GM21528 (cell line): ENCODE data around the gene DOCK9.

ENCODE experiments used
- ATAC-seq: cut with Tn5 transposase; IDR thresholded peaks from one replicate; pipeline ENCODE4 v1.9.1; 2021; ENCODE audit warnings: mild to moderate bottlenecking, moderate library complexity; ENCODE audit not compliant: unreplicated experiment, low FRiP score

The DOCK9 gene

DNA sequence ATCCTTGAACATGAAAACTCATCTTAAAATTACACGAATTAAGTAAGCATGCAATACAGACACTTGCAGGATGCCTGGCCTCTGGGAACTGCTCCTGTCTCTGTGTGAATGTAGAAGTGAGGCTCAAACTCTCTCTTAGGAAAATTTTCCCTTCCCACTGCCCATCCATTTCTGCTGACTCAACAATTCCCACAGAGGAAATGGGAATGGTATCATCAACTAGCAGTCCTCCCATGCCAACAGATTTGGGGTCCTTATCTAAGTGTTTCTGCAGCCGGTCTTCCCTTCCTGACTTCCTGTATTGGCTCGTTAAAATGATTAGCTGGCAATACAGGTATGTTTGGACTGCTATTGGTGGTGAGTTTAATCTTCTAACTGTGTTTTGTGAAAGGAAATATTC lies 85.8 kb downstream of the DOCK9 start:
- ATAC-seq = no peak

DNA sequence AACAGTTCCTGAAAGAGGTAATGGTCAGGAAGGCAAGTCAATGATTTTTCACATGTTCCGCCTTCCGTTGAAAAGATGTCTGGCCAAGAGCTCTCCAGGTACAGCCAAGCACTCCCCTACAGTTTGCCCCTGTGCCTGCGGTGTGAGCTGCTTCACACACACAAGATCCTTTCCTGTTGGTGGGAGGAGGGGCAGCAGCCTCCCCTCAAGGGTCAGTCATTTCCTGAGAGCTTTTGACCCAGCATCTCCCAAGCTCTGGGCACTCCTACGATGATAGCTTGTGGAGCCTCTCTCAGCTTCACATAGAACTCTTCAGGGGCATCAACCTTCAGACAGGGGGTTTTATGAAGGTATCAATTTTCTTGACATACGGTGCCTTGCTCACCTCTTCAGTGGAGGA lies 86.9 kb downstream of the DOCK9 start:
- no peak for ATAC-seq

DNA sequence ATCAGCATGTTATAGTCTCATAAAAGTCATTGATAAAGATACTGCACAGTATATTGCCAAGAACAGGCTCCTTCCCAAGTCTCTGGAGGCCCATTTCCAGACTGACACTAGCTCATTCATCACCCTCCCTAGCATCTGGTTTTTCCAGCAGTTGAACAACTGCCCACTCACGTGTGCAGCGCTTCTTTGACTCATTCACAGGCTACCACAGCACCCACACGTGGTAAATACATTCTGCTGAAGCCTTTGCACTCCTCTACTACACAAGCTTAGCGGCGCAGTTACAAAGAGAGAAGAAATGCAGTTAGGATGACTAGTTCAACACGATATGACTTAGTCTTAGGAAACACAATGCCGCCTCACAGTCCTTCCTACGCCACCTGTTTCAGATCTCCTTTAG lies 87.7 kb downstream of the DOCK9 start:
- no peak for ATAC-seq

DNA sequence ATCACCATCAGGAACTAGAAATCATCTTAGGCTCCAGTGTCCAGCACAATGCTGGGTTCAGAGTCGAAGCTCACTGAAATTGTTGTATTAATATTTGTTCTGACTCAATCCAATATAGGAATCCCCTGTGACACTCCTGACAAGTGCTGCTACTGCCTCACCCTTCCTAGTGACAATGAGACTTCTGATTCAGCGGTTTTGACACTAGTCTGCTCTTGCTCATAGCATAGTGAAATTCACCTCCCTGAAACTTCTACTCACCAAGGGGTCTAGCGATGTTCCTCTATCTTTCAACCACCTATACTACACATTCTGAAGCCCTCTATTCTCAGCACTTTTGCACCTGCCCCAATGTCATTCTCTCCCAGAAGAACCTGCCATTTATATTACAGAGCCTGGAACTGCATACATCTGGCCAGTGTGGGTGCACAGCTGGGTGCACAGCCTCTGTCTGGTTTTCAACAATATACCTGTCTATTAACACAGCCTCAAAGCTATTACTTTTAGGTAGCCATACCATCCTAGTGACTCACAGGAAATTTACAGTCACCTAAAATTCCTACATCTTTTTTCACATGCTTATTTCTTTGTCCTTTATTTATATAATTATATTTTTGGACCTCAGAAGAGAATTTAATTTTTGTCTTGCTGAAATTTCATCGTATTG lies 88.3 kb downstream of the DOCK9 start:
- ATAC-seq = no peak

DNA sequence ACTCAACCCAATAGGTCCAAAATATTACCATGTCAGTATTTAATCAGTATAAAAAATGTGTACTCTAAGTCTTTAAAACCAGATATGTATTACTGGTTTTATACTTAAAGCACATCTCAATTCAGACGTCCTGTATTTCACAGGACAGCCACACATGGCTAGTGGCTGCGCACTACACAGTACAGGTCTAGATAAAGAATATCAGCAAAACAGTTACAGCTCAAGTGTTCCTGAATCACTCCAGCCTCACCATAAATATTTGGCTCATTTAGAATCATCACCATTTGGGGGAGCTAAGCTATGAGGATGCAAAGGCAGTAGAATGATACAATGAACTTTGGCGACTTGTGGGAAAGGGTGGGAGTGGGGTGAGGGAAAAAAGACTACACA lies 89.0 kb downstream of the DOCK9 start:
- ATAC-seq = no peak

DNA sequence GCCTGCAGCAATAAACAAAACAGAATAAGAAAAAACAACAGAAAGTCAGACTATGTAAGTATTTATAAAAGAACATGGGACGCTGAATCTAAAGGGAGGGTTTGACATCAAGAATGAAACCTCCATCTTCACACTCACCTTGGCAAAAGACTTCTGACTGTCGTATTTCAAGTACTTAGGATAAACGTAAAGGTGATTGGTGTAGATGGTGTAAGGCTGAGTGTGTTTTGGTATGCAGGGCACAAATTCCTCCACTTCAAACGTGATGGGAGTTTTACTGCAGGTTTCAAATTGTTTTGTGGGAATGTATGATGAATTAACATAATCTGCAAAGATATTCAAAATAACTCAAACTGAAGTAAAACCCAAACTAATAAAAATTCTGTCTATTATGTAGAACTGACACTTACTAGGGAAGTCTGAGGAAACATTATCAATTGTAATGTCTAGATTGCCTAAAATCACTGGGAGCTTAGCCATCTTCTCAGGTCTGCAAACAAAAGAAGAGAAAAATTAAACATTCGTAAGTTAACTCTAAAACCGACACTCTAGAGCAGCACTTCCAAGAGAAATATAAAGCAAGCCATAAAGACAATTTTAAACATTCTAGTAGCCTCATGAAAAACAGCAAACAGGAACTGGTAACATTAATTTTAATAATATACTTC lies 89.5 kb downstream of the DOCK9 start:
- no peak for ATAC-seq

DNA sequence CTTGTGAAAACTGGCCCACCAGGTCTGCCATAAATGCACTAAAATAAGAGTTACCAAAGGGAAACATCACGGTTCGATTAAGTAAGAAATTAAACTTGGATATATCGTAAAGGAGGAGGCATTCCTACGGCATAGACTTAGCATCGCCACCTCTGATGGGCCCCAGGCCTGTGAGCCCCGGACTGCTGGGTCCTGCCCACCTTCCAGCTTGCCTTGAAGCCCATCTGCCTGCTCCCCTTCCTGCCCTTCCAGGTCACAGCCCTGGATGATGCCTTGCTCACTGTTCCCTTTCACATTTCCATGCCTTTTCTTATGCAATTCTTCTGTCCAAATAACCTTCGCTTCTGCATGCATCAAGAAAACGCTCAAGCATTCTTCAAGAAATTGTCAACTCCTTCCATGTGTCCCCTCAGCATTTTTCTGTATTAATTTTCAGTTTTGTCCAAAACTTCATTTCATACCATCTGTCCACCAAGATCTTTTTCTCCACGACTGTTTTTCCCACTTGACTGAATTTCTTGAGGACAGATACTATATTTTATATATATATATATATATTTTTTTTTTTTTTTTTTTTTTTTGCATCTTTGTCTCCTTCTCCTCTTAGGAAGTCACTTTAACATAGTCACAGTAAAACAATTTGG lies 91.2 kb downstream of the DOCK9 start:
- ATAC-seq = no peak

DNA sequence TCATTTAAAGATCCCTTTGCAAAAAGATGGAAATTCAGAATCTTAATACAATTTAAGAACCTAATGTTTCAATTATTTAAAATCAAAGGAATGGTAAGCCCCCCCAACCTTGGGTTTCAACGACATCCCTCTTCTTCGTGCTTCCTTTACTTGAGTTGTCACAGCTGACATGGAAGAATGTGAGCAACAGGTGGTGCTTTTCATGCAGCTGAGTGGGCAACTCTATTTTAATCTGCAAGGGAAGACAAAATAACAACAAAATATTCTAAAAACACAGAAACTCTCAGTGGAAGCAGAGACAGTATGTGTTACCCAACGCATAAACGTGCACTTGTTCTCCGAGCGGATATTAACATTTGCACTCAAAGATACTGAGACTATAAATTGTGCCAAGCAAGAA lies 92.3 kb downstream of the DOCK9 start:
- ATAC-seq = no peak

DNA sequence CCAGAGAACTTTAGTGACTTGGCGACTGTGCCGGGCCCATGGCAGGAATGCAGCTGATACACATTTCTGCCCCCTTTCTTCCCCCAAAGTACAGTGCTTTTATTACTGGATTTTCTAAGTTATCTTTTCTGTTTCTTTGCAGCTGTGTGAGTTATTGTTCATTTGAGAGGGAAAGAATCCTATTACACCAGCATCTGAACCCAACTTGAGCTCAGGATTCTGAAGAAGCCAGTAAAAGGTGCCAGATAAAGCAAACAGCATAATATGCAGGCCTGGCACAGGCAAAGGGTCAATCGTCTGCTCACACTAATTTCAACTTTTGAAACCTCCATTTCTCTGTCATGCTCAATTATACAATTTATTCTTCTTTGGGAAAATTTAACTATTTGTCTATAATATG lies 93.9 kb downstream of the DOCK9 start:
- ATAC-seq = no peak

DNA sequence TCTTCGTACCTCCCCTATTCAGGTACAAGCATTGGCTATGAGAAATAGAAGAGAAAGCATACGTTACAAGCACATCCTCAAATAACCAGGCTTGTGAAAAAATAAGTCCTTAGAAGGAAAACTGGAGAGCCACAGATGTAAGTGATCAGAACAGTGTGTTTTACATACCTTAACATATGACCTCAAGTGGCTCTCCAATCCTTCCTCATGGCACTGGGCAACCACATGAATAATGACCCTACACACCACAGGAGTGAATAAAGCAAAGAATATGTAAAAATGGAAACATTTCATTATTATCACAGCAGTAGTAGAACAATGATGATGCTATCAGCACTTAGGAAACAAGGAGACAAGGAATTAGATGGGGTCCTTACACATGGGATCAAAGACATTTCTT lies 96.5 kb downstream of the DOCK9 start:
- no peak for ATAC-seq

DNA sequence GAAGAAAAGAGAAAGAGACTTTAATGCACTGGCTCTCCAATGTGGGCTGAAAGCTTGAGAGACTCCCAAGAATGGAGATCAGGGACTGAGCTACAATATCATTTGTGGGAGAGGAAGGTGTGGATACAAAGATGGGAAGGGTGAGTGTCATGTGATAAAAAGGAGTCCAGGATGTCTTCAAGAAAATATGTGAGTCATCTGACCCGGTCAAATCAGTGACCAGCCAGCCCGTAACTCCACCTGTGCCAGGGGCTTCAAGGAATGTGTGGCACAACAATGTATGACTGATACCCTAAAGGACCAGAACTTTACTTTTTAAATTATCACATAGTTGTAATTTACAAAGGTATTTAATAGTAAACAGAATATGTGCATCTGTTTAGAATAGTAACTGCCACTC lies 97.2 kb downstream of the DOCK9 start:
- no peak for ATAC-seq

DNA sequence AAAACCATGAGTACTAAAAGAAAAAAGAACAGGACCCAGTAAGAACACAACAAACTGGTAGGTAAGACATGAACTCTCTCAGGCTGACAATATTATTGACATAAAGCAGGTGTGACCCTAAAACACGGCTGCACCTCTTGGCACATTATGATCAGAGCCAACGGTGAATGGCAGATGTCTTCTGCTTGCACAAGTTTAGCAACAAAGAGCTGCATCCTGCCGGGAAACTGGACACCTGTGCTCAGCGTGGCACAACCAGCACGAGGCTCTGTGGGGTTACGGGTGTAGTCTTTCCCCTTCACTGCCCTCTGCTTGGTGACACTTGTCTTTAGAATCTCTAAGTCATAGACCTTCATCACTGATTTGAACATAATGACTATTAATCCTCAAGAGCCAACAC lies 97.9 kb downstream of the DOCK9 start:
- ATAC-seq = no peak

DNA sequence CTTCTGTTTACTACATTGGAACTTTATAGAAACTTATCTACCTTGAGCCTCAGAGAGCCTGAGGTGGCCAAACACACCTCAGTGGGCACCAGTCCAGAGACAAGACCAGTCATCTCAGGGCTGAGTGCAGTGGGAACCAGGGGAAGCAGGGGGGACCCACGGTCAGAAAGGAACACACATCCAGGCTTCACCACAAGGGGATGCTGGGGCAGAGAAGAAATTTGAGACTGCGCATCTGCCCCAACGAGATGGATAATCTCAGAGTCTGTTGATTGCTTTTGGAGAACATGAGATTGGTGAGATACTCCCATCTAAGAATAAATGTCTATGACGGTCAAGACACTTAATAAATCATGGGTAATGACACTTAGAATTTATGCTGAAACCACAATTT lies 98.7 kb downstream of the DOCK9 start:
- ATAC-seq = no peak

DNA sequence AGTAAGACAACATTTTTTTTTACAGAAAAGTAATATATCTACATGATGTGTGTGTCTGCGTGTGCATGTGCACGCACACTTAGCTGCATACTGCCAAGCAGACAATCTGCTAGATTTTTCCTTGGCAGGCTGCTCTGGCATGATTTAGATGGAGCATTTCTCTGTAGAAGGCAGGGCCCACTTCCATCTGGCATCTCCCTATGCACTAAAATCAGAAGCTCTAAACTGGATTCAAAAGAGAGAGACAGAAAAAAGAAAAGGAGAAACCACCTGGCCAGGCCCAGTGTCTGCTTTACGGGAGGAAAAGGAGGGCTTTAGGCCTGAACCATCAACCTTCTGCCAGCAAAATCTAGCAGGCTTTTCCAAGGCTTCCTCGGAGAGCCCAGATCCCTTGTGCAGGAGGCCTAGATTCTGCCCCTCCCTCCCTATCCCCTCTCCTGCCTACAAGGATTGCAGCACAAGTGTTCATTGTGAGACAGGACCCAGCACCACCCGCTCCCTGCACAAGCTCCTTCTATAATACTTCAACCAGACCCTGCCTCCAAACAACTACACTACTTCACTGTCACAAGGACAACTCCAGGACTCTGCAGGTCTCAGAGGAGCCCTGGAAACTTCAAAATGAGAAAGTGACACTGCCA lies 99.3 kb downstream of the DOCK9 start:
- ATAC-seq = no peak

DNA sequence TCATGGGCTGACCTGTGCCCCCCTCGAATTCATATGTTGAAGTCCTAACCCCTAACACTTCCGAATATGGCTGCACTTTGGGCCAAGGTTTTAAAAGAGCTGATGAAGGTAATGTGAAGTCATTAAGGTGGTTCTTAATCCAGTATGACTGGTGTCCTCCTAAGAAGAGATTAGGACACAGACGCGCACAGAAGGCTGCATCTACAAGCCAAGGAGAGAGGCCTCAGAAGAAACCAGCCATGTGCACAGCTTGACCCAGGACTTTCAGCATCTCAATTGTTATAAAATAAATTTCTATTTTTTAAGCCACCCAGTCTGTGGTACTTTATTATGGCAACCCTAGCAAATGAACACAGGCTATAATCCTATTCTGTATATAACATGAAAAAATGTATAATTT lies 99.9 kb downstream of the DOCK9 start:
- ATAC-seq = no peak

DNA sequence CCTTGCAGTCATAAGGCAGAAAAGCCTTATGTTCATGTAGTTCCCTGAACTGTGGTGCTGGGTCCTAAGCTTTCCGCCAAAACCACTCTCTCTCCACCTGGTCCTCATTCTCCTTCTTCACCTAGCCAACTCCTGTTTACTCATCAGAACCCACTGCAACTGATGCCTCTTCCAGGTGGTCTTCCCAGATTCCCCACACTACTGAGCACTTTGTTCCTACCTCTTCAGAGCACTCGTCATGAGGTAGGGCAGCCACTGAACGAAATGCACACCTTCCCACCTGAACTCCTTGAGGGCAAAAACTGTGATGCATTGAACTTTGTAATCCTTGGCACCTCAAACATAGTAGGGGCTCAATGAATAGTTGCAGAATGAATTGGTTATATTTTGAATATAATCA lies 100.4 kb downstream of the DOCK9 start:
- ATAC-seq = no peak

DNA sequence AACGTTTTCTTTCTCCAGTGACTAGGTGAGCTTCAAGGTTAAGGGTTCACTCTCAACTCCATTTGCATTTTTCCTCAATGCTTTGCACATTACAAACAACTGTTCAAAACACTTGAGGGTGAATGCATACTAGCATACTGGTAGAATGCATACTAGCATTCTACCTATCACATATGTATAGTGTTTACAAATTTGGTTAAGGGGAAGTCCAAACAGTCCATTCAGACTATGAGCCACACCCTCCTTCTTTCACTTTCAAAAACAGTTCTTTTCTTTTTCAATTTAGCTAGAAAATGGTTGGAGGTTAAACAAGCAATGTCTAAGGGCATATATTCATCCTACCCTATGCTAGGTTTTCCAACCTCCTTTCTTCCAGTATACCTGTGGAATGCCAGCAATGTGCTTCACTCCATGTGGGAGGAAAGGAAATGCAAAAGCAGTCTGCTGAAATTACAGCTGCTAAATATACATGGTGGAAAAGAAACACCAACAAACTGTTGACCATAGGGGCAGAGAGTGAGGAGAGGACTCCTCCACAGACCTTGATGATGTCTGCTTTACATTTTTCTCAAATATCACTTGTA lies 102.6 kb downstream of the DOCK9 start:
- ATAC-seq = peak; percentile 85

DNA sequence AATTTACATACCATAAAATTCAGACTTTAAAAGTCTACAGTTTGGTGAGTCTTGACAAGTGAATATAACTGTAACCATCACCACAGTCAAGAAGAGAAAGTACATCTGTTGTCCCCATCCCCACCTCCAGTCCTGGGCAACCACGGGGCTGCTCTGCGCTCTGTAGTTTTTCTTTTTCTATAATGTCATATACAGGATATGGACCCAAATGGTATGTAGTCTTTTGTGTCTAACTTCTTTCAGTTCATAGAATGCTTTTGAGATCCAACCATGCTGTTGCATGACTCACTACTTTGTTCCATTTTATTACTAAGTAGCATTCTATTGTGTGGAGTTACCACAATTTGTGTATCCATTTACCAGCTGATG lies 103.9 kb downstream of the DOCK9 start:
- ATAC-seq = no peak

DNA sequence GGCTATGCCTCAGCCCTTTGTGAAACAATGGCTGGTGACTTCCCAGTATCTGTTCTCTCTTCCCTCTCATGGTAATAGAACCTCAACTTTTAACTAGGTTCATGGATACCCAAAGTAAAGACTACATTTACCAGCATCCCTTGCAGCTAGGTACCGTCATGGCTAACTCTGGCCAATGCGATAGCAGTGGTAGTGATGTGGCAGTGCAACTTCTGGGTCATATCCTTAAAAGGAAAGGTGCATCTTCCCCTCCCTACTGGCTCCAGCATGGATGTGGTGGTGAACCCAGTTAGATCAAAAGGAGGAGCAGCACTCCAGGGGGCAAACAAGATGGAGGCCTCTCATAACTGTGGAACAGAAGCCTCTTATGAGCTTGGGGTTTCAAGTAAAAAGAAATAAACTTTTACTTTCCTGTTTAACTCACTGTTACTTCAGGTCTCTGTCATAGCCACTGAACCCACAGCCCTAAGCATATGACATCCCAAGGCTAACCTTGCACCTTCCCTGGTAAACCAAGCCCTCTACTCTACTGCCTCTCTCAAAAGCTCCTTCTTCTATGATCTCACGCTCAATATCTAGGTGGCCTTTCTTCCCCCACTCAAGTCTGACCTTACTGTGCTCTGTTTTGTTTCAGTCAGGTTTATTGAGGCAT lies 104.4 kb downstream of the DOCK9 start:
- no peak for ATAC-seq

DNA sequence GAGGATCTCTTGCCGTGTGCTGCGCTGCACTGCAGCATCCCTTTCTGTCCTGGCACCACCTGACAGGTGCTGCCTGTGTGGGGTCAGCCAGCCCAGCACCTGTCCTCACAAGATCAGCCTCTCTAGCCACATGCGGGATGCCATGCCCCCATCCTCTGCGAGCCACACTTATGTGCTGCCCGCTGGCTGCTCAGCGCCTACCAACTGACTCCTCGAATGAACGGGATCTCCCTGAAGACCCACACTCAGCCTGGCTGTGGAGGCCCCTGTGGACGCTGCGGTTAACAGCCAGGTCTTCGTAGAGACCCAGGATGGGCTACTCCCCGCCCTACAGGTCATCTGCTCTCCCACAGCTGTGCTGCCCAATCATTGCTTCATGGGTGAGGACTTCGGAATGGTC lies 106.1 kb downstream of the DOCK9 start:
- ATAC-seq = no peak
